GM12872 (cell line): Measurements from ENCODE around the gene JAK2.

ENCODE experiments used
- CTCF ChIP-seq: IDR thresholded peaks from 3 replicates; pipeline ENCODE4 v1.5.1; 2011; ENCODE audit warnings: low read depth, mild to moderate bottlenecking, low read length, moderate library complexity; ENCODE audit not compliant: insufficient read depth

The JAK2 gene

GRCh38 chr9:4984171-4984620 lies 876 bp upstream of the JAK2 start:
- TF ChIP-seq CTCF, result no peak

GRCh38 chr9:4985386-4986266 lies 554 bp downstream of the JAK2 start:
- no peak for TF ChIP-seq CTCF

DNA sequence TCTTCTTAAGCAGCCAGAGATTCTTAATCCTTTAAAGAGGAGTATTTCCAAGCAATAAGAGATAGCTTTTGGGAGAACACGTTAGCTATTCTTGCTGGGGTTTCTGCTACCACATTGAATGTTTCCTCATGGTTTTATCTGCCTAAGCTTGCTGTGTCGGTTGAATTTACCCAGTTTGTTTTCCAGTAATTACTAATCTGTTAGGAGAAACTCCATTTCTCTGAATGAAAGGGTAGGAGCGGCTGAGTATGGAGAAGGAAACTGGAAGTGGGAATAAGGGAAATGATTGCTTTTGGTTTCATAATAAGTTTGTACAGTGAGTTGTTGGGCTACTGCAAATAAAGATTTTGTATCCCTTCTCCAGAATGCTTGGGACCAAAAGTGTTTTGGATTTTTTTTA lies 1.2 kb downstream of the JAK2 start:
- TF ChIP-seq CTCF, result no peak

DNA sequence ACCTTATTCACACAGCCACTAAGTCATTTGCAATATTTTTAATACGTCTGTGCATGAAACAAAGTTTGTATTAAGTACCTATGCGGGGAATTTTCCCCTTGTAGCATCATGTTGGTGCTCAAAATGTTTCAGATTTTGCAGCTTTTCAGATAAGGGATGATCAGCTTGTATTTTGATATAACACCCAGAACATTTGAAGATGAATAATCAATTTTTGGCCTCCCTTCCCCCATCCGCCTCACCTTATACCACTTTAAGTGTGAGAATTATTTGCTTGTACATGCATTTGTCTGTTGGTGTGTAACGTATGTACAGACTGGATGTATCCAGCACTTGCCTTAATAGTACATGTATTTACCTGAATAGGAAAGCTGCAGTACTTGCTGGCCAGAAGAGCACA lies 1.7 kb downstream of the JAK2 start:
- TF ChIP-seq CTCF, result no peak

- peak; percentile 80 for TF ChIP-seq CTCF
These were observed 2.9 kb downstream of the JAK2 start for GRCh38 chr9:4987961-4988421.

DNA sequence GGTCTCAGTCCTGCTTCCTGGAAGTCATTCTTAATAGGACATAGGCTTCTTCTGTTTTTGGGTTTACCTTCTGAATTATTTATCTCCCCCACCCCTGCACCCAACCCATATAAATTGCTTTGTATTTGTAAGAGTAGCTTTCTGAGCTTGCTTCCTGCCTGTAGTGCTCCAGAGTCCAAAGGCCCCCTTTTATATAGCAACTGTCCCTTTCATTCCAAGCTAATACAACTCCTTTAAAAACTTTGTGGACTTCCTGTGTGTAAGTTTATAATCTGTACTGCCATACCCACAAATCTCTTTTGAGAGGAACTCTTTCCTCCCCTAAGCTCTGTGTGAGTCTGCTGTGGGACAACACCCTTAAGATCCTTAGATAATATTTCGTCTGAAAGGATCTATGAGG lies 7.8 kb downstream of the JAK2 start:
- no peak for TF ChIP-seq CTCF

DNA sequence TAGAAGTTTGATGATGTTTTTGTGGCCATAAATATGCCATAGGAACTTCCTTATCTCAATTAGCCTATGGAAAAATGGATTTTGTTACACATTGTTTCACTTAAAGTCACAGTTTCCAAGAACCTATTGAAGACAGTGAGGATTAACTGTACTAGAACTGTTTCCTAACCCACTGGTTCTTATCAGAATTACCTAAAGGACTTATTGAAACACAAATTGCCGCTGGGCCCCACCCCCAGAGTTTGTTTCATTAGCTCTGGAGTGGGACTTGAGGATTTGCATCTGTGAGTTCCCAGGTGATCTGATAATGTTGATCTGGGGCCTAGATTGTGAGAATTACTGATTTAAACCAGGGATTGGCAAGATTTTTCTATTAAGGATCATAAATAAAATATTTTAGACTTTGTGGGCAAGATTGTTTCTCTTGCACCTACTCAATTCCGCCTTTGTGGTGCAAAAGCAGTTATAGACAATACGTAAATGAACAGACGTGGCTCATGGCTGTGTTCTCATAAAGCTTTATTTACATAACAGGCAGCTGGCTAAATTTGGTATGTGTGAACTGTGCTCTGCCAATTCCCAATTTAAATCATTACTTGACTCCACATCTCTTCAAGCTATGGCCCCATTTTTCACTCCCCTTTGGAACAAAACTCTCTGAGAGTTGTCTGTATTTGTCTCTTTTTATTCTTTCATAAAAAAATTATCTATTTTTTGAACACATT lies 9.3 kb downstream of the JAK2 start:
- no peak for TF ChIP-seq CTCF
